HG03520 (cell line): ENCODE results near the gene CDHR5.
"Not testable (repeated sequence)": the region's sequence is repeated elsewhere in the genome, so short reads cannot be mapped to it uniquely, and the experiment has no call there.

Source experiments
- ATAC-seq: cut with Tn5 transposase; IDR thresholded peaks from one replicate; pipeline ENCODE4 v1.9.1; 2021; ENCODE audit warnings: mild to moderate bottlenecking, moderate library complexity; ENCODE audit not compliant: unreplicated experiment

Gene CDHR5, protein sequence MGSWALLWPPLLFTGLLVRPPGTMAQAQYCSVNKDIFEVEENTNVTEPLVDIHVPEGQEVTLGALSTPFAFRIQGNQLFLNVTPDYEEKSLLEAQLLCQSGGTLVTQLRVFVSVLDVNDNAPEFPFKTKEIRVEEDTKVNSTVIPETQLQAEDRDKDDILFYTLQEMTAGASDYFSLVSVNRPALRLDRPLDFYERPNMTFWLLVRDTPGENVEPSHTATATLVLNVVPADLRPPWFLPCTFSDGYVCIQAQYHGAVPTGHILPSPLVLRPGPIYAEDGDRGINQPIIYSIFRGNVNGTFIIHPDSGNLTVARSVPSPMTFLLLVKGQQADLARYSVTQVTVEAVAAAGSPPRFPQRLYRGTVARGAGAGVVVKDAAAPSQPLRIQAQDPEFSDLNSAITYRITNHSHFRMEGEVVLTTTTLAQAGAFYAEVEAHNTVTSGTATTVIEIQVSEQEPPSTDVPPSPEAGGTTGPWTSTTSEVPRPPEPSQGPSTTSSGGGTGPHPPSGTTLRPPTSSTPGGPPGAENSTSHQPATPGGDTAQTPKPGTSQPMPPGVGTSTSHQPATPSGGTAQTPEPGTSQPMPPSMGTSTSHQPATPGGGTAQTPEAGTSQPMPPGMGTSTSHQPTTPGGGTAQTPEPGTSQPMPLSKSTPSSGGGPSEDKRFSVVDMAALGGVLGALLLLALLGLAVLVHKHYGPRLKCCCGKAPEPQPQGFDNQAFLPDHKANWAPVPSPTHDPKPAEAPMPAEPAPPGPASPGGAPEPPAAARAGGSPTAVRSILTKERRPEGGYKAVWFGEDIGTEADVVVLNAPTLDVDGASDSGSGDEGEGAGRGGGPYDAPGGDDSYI

GRCh38 chr11:624705-625635 is at the start of gene CDHR5:
Gene CDHR5, minus strand, starts transcription at chr11:624955. Its CDS starts 53 bp downstream, at chr11:624902.
- ATAC-seq: no peak

DNA sequence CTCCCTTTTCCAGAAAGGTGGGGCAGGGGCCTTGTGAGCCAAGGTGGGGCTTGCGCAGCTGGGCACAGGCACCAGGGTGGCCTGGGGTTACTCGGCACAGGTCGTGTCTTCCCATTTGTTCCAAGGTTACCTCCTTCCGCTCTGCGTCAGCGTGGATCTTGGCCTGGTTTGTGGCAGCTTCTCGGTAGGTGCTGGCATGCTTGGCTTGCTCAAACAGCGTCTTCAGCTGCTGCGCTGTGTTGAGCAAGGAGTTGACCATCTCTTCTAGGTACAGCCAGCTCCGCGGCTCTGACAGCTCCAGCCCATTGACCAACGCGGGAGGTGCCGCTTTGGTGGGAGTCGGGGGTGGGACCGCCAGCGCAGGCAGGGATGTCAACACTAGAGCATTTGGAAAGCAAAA is 49.7 kb upstream of the CDHR5 start:
- no peak for ATAC-seq

- ATAC-seq: no peak
Observed at GRCh38 chr11:673866-674265, 49.1 kb upstream of the CDHR5 start.

GRCh38 chr11:665704-666281 is 41.0 kb upstream of the CDHR5 start:
- ATAC-seq: no peak

DNA sequence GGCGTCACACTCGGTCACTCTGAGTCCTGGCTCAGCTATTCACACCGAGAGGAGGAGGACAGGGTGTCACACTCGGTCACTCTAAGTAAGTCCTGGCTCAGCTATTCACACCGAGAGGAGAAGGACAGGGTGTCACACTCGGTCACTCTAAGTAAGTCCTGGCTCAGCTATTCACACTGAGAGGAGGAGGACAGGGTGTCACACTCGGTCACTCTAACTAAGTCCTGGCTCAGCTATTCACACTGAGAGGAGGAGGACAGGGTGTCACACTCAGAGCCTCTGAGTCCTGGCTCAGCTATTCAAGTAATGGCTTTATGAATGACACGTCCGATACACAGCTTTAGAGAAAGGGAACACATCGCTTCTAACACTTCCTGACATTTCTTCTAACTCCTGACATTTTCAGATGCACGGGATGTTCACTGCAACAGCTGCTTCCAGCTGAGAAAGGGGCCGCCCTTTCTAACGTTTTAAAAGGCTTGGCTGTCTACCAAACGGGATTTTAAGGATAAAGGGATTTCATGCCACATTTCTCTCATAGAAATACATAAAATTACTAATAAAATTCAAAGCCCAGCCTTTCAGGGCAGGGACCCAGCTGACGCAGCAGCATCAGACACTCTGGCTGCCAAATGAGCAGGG is 40.4 kb upstream of the CDHR5 start:
- ATAC-seq: no peak

GRCh38 chr11:662689-663274 is 38.0 kb upstream of the CDHR5 start:
- ATAC-seq: no peak

- no peak for ATAC-seq
Observed at GRCh38 chr11:660681-661444, 36.1 kb upstream of the CDHR5 start.

GRCh38 chr11:660281-660680 is 35.5 kb upstream of the CDHR5 start:
- ATAC-seq: no peak

GRCh38 chr11:659532-660085 is 34.9 kb upstream of the CDHR5 start:
- ATAC-seq: no peak

DNA sequence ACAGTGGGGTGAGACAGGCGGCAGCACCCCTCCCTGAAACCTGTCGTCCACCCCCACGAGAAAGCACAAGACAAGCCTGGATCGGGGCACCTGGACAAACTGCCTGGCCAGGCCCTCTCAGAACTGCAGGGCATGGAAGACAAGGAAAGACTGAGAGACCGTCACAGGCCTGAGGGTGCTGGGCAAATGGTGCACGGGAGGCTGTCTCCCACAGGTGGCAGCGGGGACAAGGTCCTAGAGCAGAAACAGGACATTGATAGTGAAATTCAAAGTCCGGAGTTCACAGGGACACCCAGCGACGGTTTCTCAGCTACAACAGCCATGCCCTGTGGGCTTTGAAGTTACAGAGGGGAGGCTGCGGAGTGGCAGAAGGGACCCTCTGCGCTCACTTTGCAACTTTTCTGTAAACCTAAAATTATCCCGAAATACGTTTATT is 33.0 kb upstream of the CDHR5 start:
- no peak for ATAC-seq

GRCh38 chr11:656866-657265 is 32.1 kb upstream of the CDHR5 start:
- no peak for ATAC-seq

DNA sequence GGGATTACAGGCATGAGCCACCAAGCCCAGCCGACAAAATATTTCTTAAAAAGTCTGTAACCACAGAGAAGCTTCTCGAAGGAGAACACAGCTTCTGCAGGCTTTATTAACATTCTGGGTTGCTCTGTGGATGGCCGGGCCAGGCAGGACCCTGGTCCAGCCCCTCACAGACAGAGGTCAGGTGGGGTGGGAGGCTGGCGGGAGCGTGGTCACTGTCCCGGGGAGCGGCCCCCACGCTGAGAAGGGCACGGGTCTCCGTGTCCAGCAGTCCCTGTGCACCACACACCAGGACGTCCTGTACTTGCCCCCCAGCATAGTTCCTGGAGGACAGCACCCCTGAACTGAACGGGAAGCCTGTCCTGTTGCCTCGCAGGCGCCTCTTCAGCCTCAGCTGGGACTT is 31.7 kb upstream of the CDHR5 start:
- no peak for ATAC-seq

- ATAC-seq: no peak
Observed at GRCh38 chr11:655036-655726, 30.4 kb upstream of the CDHR5 start.

GRCh38 chr11:654444-654843 is 29.7 kb upstream of the CDHR5 start:
- not testable (repeated sequence) for ATAC-seq

DNA sequence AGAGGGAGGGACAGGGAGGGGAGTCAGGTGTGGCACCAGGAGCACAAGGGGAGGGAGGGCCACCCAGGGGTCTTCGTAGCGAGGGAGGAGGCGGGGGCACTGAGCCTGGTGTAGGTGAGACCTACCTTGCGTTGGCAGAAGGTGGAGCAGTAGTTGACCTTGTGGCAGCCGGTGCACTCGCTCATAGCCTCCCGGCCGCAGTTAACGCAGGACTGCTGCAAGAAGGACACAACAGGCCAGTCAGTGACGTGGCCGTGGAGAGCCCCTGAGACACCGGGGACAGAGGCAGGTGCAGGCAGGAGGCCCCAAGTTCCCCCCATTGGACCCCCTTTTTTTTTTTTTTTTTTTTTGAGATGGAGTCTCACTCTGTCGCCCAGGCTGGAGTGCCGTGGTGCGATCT is 29.1 kb upstream of the CDHR5 start:
- no peak for ATAC-seq

DNA sequence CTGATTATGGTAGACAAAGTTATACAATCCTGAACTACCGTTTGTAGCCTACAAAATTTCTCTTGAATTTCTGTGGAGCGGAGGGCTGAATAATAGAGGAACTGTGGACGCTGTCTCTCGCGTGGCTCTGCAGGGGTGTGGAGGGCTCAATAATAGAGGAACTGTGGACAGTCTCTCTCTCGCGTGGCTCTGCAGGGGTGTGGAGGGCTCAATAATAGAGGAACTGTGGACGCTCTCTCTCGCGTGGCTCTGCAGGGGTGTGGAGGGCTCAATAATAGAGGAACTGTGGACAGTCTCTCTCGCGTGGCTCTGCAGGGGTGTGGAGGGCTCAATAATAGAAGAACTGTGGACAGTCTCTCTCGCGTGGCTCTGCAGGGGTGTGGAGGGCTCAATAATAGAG is 28.4 kb upstream of the CDHR5 start:
- not testable (repeated sequence) for ATAC-seq

DNA sequence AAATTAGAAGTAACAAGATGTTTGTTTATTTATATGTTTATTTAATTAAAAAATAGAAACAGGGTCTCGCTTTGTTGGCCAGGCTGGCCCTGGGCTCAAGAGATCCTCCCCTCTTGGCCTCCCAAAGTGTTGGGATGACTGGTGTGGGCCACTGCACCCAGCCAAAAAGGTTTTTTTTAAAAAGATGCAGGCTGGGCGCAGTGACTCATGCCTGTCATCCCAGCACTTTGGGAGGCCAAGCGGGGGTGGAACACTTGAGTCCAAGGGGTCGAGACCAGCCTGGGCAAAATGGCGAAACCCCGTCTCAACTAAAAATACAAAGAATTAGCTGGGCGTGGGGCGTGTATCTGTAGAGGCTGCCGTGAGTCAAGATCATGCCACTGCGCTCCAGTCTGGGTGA is 25.7 kb upstream of the CDHR5 start:
- no peak for ATAC-seq

DNA sequence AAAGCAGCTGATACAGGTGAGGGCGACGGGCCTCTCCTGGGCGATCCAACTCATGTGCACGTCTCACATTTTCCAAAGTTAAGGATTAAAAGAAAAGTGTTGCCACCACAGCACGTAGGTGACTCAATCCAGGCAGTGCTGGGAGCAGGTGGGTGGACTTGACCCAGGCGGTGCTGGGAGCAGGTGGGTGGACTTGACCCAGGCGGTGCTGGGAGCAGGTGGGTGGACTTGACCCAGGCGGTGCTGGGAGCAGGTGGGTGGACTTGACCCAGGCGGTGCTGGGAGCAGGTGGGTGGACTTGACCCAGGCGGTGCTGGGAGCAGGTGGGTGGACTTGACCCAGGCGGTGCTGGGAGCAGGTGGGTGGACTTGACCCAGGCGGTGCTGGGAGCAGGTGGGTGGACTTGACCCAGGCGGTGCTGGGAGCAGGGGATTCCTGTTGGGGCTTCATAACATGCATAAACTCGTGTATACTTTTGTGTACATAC is 23.0 kb upstream of the CDHR5 start:
- not testable (repeated sequence) for ATAC-seq
